KMS-11 (cell line): ENCODE data around the gene INPP5D.
"Not testable (repeated sequence)": the region's sequence is repeated elsewhere in the genome, so short reads cannot be mapped to it uniquely, and the experiment has no call there.

ENCODE experiments used
- H2AFZ ChIP-seq: fragments of 200-600 bp; sonication (generic); 2 replicates; pipeline ENCODE4 v1.6.1; 2016; ENCODE audit warnings: antibody characterized with exemption, mixed run types, low read depth
- H3K27ac ChIP-seq: fragments of 200-600 bp; sonication (generic); 2 replicates; pipeline ENCODE4 v1.6.1; 2016; ENCODE audit warnings: mild to moderate bottlenecking, mixed run types
- H3K27me3 ChIP-seq: fragments of 200-600 bp; sonication (generic); 2 replicates; pipeline ENCODE4 v1.6.1; 2017; ENCODE audit warnings: mild to moderate bottlenecking, low read depth, mixed run types, moderate library complexity; ENCODE audit not compliant: insufficient read depth
- H3K36me3 ChIP-seq: fragments of 200-600 bp; sonication (generic); 2 replicates; pipeline ENCODE4 v1.6.1; 2017; ENCODE audit warnings: mild to moderate bottlenecking, mixed run types; ENCODE audit not compliant: insufficient read depth
- H3K4me1 ChIP-seq: fragments of 200-600 bp; sonication (generic); 2 replicates; pipeline ENCODE4 v1.6.1; 2016; ENCODE audit warnings: mild to moderate bottlenecking, low read depth, mixed run types; ENCODE audit not compliant: poor library complexity, severe bottlenecking
- H3K4me2 ChIP-seq: fragments of 200-600 bp; sonication (generic); 2 replicates; pipeline ENCODE4 v1.7.0; 2016; ENCODE audit warnings: mild to moderate bottlenecking, mixed run types
- H3K4me3 ChIP-seq: fragments of 200-600 bp; sonication (generic); IDR thresholded peaks from 2 replicates; pipeline ENCODE4 v1.6.1; 2017; ENCODE audit warnings: low read depth, low read length, mixed read lengths; ENCODE audit not compliant: insufficient read depth
- H3K79me2 ChIP-seq: fragments of 200-600 bp; sonication (generic); 2 replicates; pipeline ENCODE4 v1.6.1; 2016; ENCODE audit warnings: low read depth, mixed run types; ENCODE audit not compliant: insufficient read depth
- H3K9ac ChIP-seq: fragments of 200-600 bp; sonication (generic); 2 replicates; pipeline ENCODE4 v1.6.1; 2016; ENCODE audit warnings: mild to moderate bottlenecking, mixed run types
- H4K20me1 ChIP-seq: fragments of 200-600 bp; sonication (generic); 2 replicates; pipeline ENCODE4 v1.6.1; 2016; ENCODE audit warnings: mild to moderate bottlenecking, mixed run types; ENCODE audit not compliant: insufficient read depth
- TF ChIP-seq, protein P1 (sequence below): fragments of 200-600 bp; sonication (generic); conservative IDR thresholded peaks from 2 replicates; pipeline ENCODE4 v1.6.1; 2017; ENCODE audit warnings: low read depth, mild to moderate bottlenecking, antibody characterized with exemption, low read length, moderate library complexity, mixed read lengths

INPP5D gene

GRCh38 chr2:233064530-233065199 is 4.5 kb downstream of the INPP5D start:
- H4K20me1 ChIP-seq = no peaks in the 10 kb centered on the region
- H3K27ac ChIP-seq = no peak overlapping the region
- no peak overlapping the region for H2AFZ ChIP-seq
- H3K27me3 ChIP-seq = no peaks in the 10 kb centered on the region
- TF ChIP-seq, protein P1, sequence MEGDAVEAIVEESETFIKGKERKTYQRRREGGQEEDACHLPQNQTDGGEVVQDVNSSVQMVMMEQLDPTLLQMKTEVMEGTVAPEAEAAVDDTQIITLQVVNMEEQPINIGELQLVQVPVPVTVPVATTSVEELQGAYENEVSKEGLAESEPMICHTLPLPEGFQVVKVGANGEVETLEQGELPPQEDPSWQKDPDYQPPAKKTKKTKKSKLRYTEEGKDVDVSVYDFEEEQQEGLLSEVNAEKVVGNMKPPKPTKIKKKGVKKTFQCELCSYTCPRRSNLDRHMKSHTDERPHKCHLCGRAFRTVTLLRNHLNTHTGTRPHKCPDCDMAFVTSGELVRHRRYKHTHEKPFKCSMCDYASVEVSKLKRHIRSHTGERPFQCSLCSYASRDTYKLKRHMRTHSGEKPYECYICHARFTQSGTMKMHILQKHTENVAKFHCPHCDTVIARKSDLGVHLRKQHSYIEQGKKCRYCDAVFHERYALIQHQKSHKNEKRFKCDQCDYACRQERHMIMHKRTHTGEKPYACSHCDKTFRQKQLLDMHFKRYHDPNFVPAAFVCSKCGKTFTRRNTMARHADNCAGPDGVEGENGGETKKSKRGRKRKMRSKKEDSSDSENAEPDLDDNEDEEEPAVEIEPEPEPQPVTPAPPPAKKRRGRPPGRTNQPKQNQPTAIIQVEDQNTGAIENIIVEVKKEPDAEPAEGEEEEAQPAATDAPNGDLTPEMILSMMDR = no peak
- peaks cover 15% of the 10 kb centered on the region; the same call in 1 of the 2 replicates for H3K79me2 ChIP-seq
- no peak overlapping the region for H3K4me3 ChIP-seq
- peaks cover 15% of the 10 kb centered on the region for H3K4me1 ChIP-seq
- H3K9ac ChIP-seq = no peak overlapping the region
- no peak overlapping the region for H3K4me2 ChIP-seq
- H3K36me3 ChIP-seq = no peaks in the 10 kb centered on the region

DNA sequence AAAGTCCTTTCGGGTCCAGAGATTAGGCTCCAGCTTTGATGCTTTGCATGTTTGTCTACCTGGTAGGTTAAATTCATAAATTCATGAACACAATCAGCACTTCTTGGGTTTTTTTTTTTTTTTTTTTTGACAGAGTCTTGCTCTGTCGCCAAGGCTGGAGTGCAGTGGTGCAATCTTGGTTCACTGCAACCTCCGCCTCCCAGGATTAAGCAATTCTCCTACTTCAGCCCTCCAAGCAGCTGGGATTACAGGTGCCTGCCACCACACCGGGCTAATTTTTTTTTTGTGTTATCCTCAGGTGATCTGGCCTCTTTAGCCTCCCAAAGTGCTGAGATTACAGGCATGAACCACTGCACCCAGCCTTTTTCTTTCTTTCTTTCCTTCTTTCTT is 5.1 kb downstream of the INPP5D start:
- H3K9ac ChIP-seq, H3K4me2 ChIP-seq, H3K27ac ChIP-seq, H3K36me3 ChIP-seq, H3K27me3 ChIP-seq, H3K4me3 ChIP-seq, H2AFZ ChIP-seq, H4K20me1 ChIP-seq: not testable (repeated sequence)
- Histone ChIP-seq H3K4me1 (peaks cover 12% of the 10 kb centered on the region), H3K79me2 (peaks cover 15% of the 10 kb centered on the region; the same call in 1 of the 2 replicates)

DNA sequence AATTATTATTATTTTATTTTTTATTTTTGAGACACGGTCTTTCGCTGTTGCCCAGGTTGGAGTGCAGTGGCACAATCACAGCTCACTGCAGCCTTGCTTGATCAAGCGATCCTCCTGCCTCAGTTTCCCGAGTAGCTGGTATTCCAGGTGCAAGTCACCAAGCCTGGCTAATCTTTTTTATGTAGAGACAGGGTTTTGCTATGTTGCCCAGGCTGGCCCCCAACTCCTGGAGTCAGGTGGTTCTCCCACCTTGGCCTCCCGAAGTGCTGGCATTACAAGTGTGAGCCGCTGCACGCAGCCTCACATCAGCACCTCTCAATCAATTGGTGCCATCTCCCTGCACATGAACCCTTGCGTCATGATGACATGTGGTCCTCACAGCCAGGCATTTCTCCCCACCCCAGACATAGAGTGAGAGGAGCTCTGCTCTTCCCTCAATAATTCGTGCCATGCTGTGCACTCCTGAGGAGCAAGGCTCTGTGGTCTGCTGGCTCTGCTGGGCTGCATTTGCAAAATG is 5.9 kb downstream of the INPP5D start:
- H3K79me2 ChIP-seq = peaks cover 7% of the 10 kb centered on the region; the same call in 1 of the 2 replicates

GRCh38 chr2:233068762-233069418 is 8.7 kb downstream of the INPP5D start:
- Histone ChIP-seq H3K4me1 (no peaks in the 10 kb centered on the region), H3K27me3 (no peaks in the 10 kb centered on the region), H3K79me2 (no peaks in the 10 kb centered on the region), H4K20me1 (no peaks in the 10 kb centered on the region), H3K36me3 (no peaks in the 10 kb centered on the region), H2AFZ (no peak overlapping the region), H3K4me3 (no peak overlapping the region), H3K9ac (no peak overlapping the region), H3K27ac (no peak overlapping the region), H3K4me2 (no peak overlapping the region)
- TF ChIP-seq, protein P1 = no peak

More for the DNA sequence above, 5.9 kb downstream of the INPP5D start:
- H3K4me3 ChIP-seq = no peak overlapping the region
- no peaks in the 10 kb centered on the region for H3K36me3 ChIP-seq
- TF ChIP-seq, protein P1 = no peak
- no peak overlapping the region for H3K27ac ChIP-seq
- no peak overlapping the region for H2AFZ ChIP-seq
- H3K27me3 ChIP-seq = no peaks in the 10 kb centered on the region
- H4K20me1 ChIP-seq = no peaks in the 10 kb centered on the region
- peaks cover 12% of the 10 kb centered on the region for H3K4me1 ChIP-seq
- no peak overlapping the region for H3K4me2 ChIP-seq
- H3K9ac ChIP-seq = no peak overlapping the region

GRCh38 chr2:233072838-233073237 is 12.7 kb downstream of the INPP5D start:
- Histone ChIP-seq H3K36me3 (no peaks in the 10 kb centered on the region; the same call in 1 of the 2 replicates), H3K9ac (no peak overlapping the region), H3K4me1 (peaks cover 27% of the 10 kb centered on the region), H3K4me2 (no peak overlapping the region), H3K79me2 (no peaks in the 10 kb centered on the region), H3K27ac (no peak overlapping the region), H3K4me3 (no peak overlapping the region), H4K20me1 (no peaks in the 10 kb centered on the region), H3K27me3 (no peaks in the 10 kb centered on the region), H2AFZ (no peak overlapping the region)
- TF ChIP-seq, protein P1 = no peak
